Psoas muscle (tissue), 8 donors: ENCODE data around the gene RUVBL1. TPM values are rescaled to one million over a fixed set of nuclear protein-coding genes. Genes with fewer than 3 reads are reported as not detected.

Experiments used
- ATAC-seq, 4 donors: fragments of 200-7000 bp; cut with Tn5 transposase; one replicate each; pipeline ENCODE4 v1.9.1; 2020; ENCODE audit warnings: moderate library complexity in 3 of 4, mild to moderate bottlenecking in 2 of 4
- DNase-seq, 2 donors: peaks; one replicate each; pipeline ENCODE4 v3.0.0-alpha.2; 2020
- H3K27ac ChIP-seq: fragments of 200-600 bp; one replicate; pipeline ENCODE4 v1.8.0; 2022
- H3K27me3 ChIP-seq, 3 donors: fragments of 200-600 bp in 1 of 3; one replicate each; pipeline versions ENCODE4 v1.6.1 to v1.8.0; 2013 to 2022; ENCODE audit warnings: low read length in 2 of 3, mild to moderate bottlenecking in 2 of 3, moderate library complexity in 1 of 3; ENCODE audit not compliant: insufficient read depth in 3 of 3
- H3K36me3 ChIP-seq, 2 donors: fragments of 200-600 bp in 1 of 2; one replicate each; pipeline versions ENCODE4 v1.6.1 to v1.8.0; 2013 to 2022; ENCODE audit warnings: low read depth in 1 of 2, mild to moderate bottlenecking in 1 of 2, moderate library complexity in 1 of 2; ENCODE audit not compliant: insufficient read depth in 1 of 2
- H3K4me1 ChIP-seq: fragments of 200-600 bp; one replicate; pipeline ENCODE4 v1.8.0; 2022
- H3K4me3 ChIP-seq: fragments of 200-600 bp; one replicate; pipeline ENCODE4 v1.8.0; 2022; ENCODE audit warnings: mild to moderate bottlenecking
- H3K9me3 ChIP-seq: fragments of 200-600 bp; one replicate; pipeline ENCODE4 v1.8.0; 2022
- WGBS, 3 donors: extraction: QIAGEN DNeasy Blood & Tissue Kit; methylation state at CpG; one replicate each; pipeline versions ENCODE4 v1.1.6 to v1.1.7; 2013; 5-methylcytosine and 5-hydroxymethylcytosine counted together
- intact Hi-C, 2 donors: fragments of 100-400 bp; cut with DNase I; formaldehyde crosslinking; loops; one replicate each; pipeline versions ENCODE4 v1.11.0 to v1.14.2; 2022
- polyA plus RNA-seq, 3 donors: library from polyadenylated mRNA; stranded (reverse); fragments of 200-250 nt; gene quantifications; one replicate each; pipeline ENCODE4 v1.2.3, GENCODE V29; 2013
- total RNA-seq, 4 donors: library from RNA; stranded (reverse); fragmentation: NEBNext Ultra II Directional in 2 of 4; extraction: Animal tissue kit (Norgen Biotek cat#: 25700) in 2 of 4; gene quantifications; one replicate each; pipeline versions ENCODE4 v1.2.1 to v1.2.4, GENCODE V29; 2021 to 2023
- TF ChIP-seq, protein P1 (sequence below): fragments of 200-600 bp; IDR thresholded peaks from one replicate; pipeline ENCODE4 v1.8.0; 2022; ENCODE audit warnings: antibody characterized with exemption
- donor health status: healthy with polysubstance abuse.
- donor health status: DM: no; HTN: no; CAD: no; lungs with moderate emphysema.
- donor health status: Bipolar disorder and iron deficiency.
- donor health status: healthy.
- donor health status: DM: yes; HTN: yes; CAD: no.
- donor health status: DM: no; HTN: no; CAD: no.
- donor health status: DM: no; HTN: no; CAD: no.
- donor health status: DM: yes; HTN: yes; CAD: no.

Gene RUVBL1
- total and polyA plus RNA-seq, 7 donors = 12.9 to 53.9 (median 19.6) TPM

DNA sequence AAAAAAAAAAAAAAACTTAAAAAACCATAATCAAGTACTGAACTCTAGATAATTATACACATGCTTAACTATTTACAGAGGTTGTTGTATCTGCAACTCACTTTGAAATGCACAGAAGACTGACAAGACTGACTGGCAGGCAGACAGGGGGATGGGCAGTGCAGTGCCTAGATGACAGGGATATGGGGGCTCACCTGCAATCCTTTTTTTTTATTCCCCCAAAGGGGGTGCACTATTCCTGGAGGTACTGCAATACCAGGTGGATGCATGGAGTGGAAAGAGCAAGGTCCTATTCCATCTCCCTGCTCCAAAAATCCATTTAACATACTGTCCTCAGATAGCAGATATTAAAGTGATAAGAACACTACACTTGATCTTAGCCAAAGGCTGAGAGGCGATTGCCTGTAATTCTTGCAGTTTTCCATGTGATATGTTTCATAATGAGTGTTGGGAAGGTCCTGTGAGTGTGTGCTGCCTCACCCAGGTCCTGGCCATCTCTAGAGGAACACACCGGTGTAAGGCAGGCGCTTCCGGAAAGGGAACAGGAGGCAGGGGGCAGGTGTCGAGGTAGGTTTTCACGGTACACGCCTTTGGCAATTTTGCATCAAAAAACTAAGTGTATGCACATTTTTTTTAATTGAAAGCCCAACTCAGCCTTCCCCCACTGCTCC is 48.6 kb downstream of the RUVBL1 start:
- no peaks in the 10 kb centered on the region for H3K9me3 ChIP-seq
- TF ChIP-seq, protein P1, sequence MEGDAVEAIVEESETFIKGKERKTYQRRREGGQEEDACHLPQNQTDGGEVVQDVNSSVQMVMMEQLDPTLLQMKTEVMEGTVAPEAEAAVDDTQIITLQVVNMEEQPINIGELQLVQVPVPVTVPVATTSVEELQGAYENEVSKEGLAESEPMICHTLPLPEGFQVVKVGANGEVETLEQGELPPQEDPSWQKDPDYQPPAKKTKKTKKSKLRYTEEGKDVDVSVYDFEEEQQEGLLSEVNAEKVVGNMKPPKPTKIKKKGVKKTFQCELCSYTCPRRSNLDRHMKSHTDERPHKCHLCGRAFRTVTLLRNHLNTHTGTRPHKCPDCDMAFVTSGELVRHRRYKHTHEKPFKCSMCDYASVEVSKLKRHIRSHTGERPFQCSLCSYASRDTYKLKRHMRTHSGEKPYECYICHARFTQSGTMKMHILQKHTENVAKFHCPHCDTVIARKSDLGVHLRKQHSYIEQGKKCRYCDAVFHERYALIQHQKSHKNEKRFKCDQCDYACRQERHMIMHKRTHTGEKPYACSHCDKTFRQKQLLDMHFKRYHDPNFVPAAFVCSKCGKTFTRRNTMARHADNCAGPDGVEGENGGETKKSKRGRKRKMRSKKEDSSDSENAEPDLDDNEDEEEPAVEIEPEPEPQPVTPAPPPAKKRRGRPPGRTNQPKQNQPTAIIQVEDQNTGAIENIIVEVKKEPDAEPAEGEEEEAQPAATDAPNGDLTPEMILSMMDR = no peak
- no peaks in the 10 kb centered on the region for H3K27me3 ChIP-seq
- intact Hi-C loops = loop anchor here (5.0 to 10.0 kb wide), 3 partner anchors 47 to 532 kb away; partner anchors contain the start of gene RUVBL1 (in 1 of the 2)
- no peak overlapping the region for H3K27ac ChIP-seq
- H3K4me1 ChIP-seq = peaks cover 9% of the 10 kb centered on the region
- 26 to 31% (median 29%) methylated on average over 7 of the region's 7 CpGs for WGBS, 3 donors
- H3K4me3 ChIP-seq = peak overlapping the region; percentile 70
- no peak for DNase-seq
- ATAC-seq = no peak
- peaks cover 0 to 56% of the 10 kb centered on the region in 2 donors for H3K36me3 ChIP-seq

DNA sequence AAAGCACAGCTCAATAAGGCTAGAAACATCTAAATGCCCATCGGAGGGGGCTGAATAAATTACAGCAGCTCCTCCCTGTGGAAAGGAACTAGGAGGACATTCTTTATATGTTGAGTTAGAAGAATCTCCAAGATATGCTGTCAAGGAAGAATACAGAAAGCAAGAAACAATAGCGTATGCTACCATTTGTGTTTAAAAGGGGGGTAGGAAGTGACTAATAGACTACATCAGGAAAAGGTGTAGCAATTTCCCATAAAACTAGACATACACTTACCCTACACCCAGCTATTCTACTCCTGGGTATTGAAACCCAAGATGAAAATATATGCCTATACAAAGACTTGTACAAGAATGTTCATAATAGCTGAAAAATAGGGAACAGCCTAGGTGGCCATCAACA is 49.8 kb downstream of the RUVBL1 start:
- TF ChIP-seq, protein P1 = no peak
- H3K4me3 ChIP-seq = no peak overlapping the region
- intact Hi-C loops = loop anchor here in 1 of 2 donors (10.0 kb wide), 1 partner anchor 531 kb away; no protein-coding TSS in a partner anchor
- DNase-seq (no peak), ATAC-seq (no peak)
- no peaks in the 10 kb centered on the region for H3K27me3 ChIP-seq
- no peaks in the 10 kb centered on the region for H3K9me3 ChIP-seq
- WGBS, 3 donors = 77 to 80% (median 77%) methylated on average over 2 of the region's 2 CpGs
- peaks cover 0 to 61% of the 10 kb centered on the region in 2 donors for H3K36me3 ChIP-seq
- peak overlapping the region; percentile 46 for H3K27ac ChIP-seq
- H3K4me1 ChIP-seq = peaks cover 9% of the 10 kb centered on the region

DNA sequence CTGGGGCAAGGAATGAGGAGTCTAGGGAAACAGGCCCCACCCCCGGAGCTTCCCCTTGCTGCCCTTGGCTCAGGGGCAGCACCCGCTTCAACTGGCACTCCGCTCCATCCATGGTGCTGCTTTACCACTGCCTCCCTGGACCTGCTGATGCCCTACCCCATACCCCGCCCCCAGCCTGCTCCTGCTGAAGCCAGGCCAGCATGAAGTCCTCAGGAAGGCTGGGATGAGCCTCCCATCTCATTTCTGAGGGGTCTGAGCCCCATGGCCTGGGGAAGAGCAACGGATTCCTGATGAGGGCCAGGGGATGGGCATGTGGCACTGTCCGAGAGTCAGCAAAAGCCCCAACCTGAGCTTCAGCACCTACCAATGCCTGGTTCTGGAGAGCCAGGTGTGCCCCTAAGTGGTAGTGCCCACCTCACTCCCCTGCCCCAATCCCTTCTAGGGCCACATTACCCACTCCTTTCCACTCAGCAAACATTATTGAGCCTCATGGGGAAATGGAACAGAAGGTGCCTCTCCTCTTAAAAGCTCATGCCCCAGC is 50.4 kb downstream of the RUVBL1 start:
- TF ChIP-seq, protein P1 = no peak
- peaks cover 9% of the 10 kb centered on the region for H3K4me1 ChIP-seq
- no peaks in the 10 kb centered on the region for H3K27me3 ChIP-seq
- WGBS, 3 donors = 68 to 86% (median 84%) methylated on average over 6 of the region's 6 CpGs
- H3K9me3 ChIP-seq = no peaks in the 10 kb centered on the region
- intact Hi-C loops = loop anchor here in 1 of 2 donors (10.0 kb wide), 1 partner anchor 532 kb away; no protein-coding TSS in a partner anchor
- peaks cover 0 to 66% of the 10 kb centered on the region in 2 donors for H3K36me3 ChIP-seq
- no peak overlapping the region for H3K4me3 ChIP-seq
- H3K27ac ChIP-seq = peak overlapping the region; percentile 32
- DNase-seq (no peak), ATAC-seq (no peak)

DNA sequence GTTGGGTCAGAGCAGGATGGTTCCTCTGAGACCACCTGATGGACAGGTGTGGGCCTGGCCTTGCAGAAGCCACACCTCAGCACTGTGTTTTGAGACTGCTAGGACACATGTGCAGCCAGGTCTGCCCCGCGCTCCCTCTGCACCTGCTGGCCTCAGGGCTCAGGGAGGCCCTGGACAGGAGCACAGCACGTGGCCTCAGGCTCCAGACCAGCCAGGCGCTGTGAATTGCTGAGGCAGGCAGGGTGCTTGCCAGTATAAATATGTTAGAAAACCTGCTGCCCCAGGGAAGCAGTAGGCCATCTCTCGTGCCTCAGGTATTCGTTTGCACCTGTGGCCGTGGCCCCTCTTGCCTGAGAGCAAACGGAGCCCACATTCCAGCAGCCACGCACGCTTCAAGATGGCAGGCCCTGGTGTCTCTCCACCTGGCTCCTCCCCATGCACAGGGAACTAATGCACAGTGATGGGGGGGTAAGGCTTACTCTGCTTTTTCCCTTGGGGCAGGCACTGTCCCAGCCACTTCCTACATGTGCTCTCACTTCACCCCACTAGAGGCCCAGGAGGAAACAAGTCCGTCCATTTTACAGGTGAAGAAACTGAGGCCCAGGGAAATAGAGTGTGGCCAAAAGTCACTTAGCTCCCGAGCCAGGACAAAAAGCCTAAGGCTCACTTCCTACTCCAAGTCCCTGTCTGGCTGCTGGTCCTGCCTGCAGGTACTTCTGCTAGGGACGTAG is 51.0 kb downstream of the RUVBL1 start:
- H3K36me3 ChIP-seq = peaks cover 3 to 68% of the 10 kb centered on the region in 2 donors
- no peaks in the 10 kb centered on the region for H3K9me3 ChIP-seq
- no peak overlapping the region for H3K4me3 ChIP-seq
- H3K27me3 ChIP-seq = no peaks in the 10 kb centered on the region
- ATAC-seq (no peak), DNase-seq (no peak)
- peaks cover 9% of the 10 kb centered on the region for H3K4me1 ChIP-seq
- TF ChIP-seq, protein P1 = no peak
- no peak overlapping the region for H3K27ac ChIP-seq
- intact Hi-C loops = loop anchor here in 1 of 2 donors (10.0 kb wide), 1 partner anchor 532 kb away; no protein-coding TSS in a partner anchor
- WGBS, 3 donors = 65 to 84% (median 73%) methylated on average over 13 of the region's 13 CpGs
